CD4-positive, alpha-beta T cell (primary cell): ENCODE measurements around the gene RPGRIP1L. TPM values are rescaled to one million over a fixed set of nuclear protein-coding genes. Genes with fewer than 3 reads are reported as not detected.

Source experiments
- ATAC-seq: fragments of 200-7000 bp; cut with Tn5 transposase; one replicate; pipeline ENCODE4 v1.10.0; 2022; ENCODE audit warnings: mild to moderate bottlenecking; ENCODE audit not compliant: poor library complexity
- CTCF ChIA-PET: fragments of 350-600 bp; sonication (Branson Sonifier 250); formaldehyde crosslinking; loops from one replicate; lab custom pipeline; 2021; ENCODE audit warnings: antibody characterized with exemption, inconsistent platforms; lab: Charles Lee
- POLR2A ChIA-PET: fragments of 350-600 bp; sonication (Branson Sonifier 250); formaldehyde crosslinking; loops from one replicate; lab custom pipeline; 2021; ENCODE audit warnings: antibody characterized with exemption, inconsistent platforms; lab: Charles Lee
- DNase-seq, 14 experiments: peaks; one replicate each; pipeline ENCODE4 v3.0.0-alpha.2; 2013 to 2020; ENCODE audit warnings: mixed read lengths in 2 of 14
- H3K27ac ChIP-seq, 2 donors: one replicate each; pipeline versions ENCODE4 v1.5.1 to v1.7.0; 2013; ENCODE audit warnings: low read length in 2 of 2, low read depth in 1 of 2, mild to moderate bottlenecking in 1 of 2
- H3K27me3 ChIP-seq, 2 experiments: 1 replicate in 1 of 2; 2 replicates in 1 of 2; pipeline versions ENCODE4 v1.6.1 to v1.7.0; 2013; ENCODE audit warnings: low read length in 2 of 2, control low read depth in 1 of 2, mild to moderate bottlenecking in 1 of 2, moderate library complexity in 1 of 2; ENCODE audit not compliant: insufficient read depth in 2 of 2, control insufficient read depth in 1 of 2
- H3K36me3 ChIP-seq: one replicate; pipeline ENCODE4 v1.6.1; 2013; ENCODE audit warnings: low read length, control low read depth; ENCODE audit not compliant: insufficient read depth
- H3K4me1 ChIP-seq: one replicate; pipeline ENCODE4 v1.6.1; 2013; ENCODE audit warnings: low read length, control low read depth; ENCODE audit not compliant: insufficient read depth
- H3K4me3 ChIP-seq: one replicate; pipeline ENCODE4 v1.5.1; 2013; ENCODE audit warnings: mild to moderate bottlenecking, low read length, moderate library complexity
- H3K9me3 ChIP-seq, 2 experiments: 1 replicate in 1 of 2; 2 replicates in 1 of 2; pipeline versions ENCODE4 v1.6.1 to v1.7.0; 2013; ENCODE audit warnings: low read length in 2 of 2, mild to moderate bottlenecking in 2 of 2, control low read depth in 1 of 2, moderate library complexity in 1 of 2; ENCODE audit not compliant: control insufficient read depth in 1 of 2, insufficient read depth in 1 of 2
- H3K27ac Mint-ChIP-seq: one replicate; pipeline ENCODE4 v1.8.0; 2020; ENCODE audit warnings: mixed read lengths
- H3K27me3 Mint-ChIP-seq: one replicate; pipeline ENCODE4 v1.8.0; 2021; ENCODE audit warnings: mixed read lengths
- H3K36me3 Mint-ChIP-seq: one replicate; pipeline ENCODE4 v1.8.0; 2021; ENCODE audit warnings: low read depth, mixed read lengths
- H3K4me1 Mint-ChIP-seq: one replicate; pipeline ENCODE4 v1.8.0; 2021; ENCODE audit warnings: low read depth, mixed read lengths
- H3K4me3 Mint-ChIP-seq: one replicate; pipeline ENCODE4 v1.8.0; 2020; ENCODE audit warnings: mild to moderate bottlenecking, mixed read lengths
- H3K9me3 Mint-ChIP-seq: one replicate; pipeline ENCODE4 v1.8.0; 2020; ENCODE audit warnings: mixed read lengths
- intact Hi-C, 2 experiments: fragments of 100-400 bp; cut with DNase I in 1 of 2; cut with micrococcal nuclease in 1 of 2; formaldehyde crosslinking; loops; one replicate each; pipeline versions ENCODE4 v1.15.1 to v1.9.0; 2023 to 2025; cut with DNase I, micrococcal nuclease
- total RNA-seq, 174 experiments: library from RNA in 2 of 174; stranded (reverse) in 2 of 174; gene quantifications; one replicate each; pipeline ENCODE4 v1.2.3 and lab custom pipeline; 2021 to 2026
- TF ChIP-seq, protein P1 (sequence below): fragments of 200-600 bp; IDR thresholded peaks from one replicate; pipeline ENCODE4 v1.8.0; 2022; ENCODE audit warnings: antibody characterized with exemption, mild to moderate bottlenecking

RPGRIP1L gene
- total RNA-seq, 2 experiments from 2014 or later = 2.4 to 2.5 TPM

DNA sequence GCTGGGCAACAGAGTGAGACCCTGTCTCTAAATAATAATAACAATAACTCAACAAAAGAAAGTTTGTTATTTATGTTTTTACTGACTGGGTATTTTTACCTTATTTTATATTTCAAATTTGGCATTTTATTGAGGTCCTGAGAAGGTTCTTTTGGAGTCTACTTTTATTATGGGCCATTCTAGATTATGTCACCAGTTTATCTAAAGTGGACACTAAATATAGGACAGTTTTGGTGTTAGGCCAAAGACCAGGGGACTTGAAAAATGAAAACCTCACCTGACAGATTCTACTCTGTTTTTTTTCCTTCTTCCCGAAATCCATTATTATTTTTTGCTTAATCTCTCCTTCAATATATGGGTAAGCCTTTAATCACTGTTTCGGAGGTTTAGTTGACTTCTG, 8.4 kb upstream of the RPGRIP1L start:
- no peaks in the 10 kb centered on the region for H3K27me3 Mint-ChIP-seq
- H3K9me3 ChIP-seq = no peaks in the 10 kb centered on the region
- peaks cover 27% of the 10 kb centered on the region for H3K36me3 Mint-ChIP-seq
- ChIA-PET POLR2A (no interaction called here), CTCF (no interaction called here)
- H3K9me3 Mint-ChIP-seq = no peaks in the 10 kb centered on the region
- intact Hi-C loops = no loop called here
- no peaks in the 10 kb centered on the region for H3K36me3 ChIP-seq
- no peak for ATAC-seq
- DNase-seq = no peak
- no peaks in the 10 kb centered on the region for H3K27me3 ChIP-seq
- TF ChIP-seq, protein P1, sequence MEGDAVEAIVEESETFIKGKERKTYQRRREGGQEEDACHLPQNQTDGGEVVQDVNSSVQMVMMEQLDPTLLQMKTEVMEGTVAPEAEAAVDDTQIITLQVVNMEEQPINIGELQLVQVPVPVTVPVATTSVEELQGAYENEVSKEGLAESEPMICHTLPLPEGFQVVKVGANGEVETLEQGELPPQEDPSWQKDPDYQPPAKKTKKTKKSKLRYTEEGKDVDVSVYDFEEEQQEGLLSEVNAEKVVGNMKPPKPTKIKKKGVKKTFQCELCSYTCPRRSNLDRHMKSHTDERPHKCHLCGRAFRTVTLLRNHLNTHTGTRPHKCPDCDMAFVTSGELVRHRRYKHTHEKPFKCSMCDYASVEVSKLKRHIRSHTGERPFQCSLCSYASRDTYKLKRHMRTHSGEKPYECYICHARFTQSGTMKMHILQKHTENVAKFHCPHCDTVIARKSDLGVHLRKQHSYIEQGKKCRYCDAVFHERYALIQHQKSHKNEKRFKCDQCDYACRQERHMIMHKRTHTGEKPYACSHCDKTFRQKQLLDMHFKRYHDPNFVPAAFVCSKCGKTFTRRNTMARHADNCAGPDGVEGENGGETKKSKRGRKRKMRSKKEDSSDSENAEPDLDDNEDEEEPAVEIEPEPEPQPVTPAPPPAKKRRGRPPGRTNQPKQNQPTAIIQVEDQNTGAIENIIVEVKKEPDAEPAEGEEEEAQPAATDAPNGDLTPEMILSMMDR = no peak
- peaks cover 57% of the 10 kb centered on the region for H3K4me1 Mint-ChIP-seq
- no peak overlapping the region for H3K27ac ChIP-seq
- no peak overlapping the region for H3K4me3 ChIP-seq
- H3K4me1 ChIP-seq = no peaks in the 10 kb centered on the region
- H3K27ac Mint-ChIP-seq = no peak overlapping the region
- H3K4me3 Mint-ChIP-seq = no peak overlapping the region

DNA sequence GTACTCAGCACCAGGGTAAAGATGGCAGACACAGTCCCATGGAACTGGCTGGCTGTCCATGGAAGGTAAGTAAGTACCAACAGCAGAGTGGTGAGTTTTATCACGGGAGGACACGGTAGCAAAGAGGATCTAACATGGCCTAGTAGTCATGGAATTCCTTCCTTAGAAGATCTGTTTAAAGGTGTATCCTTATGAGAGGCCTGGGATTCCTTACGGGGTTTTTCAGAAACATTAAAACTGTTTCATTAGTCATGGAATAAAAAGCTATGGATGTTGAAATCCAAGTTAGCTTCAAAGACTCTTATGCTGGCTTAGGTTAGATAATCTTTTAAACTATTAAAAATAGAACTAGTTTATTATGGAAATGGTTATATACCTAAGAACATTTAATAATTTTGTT, 7.7 kb upstream of the RPGRIP1L start:
- Histone ChIP-seq H3K36me3 (no peaks in the 10 kb centered on the region), H3K27me3 (no peaks in the 10 kb centered on the region), H3K9me3 (no peaks in the 10 kb centered on the region), H3K27ac (no peak overlapping the region), H3K4me3 (no peak overlapping the region), H3K4me1 (no peaks in the 10 kb centered on the region)
- H3K27me3 Mint-ChIP-seq = no peaks in the 10 kb centered on the region
- ChIA-PET CTCF (no interaction called here), POLR2A (no interaction called here)
- peaks cover 60% of the 10 kb centered on the region for H3K4me1 Mint-ChIP-seq
- H3K9me3 Mint-ChIP-seq = no peaks in the 10 kb centered on the region
- no peak for DNase-seq
- ATAC-seq = no peak
- H3K27ac Mint-ChIP-seq = no peak overlapping the region
- TF ChIP-seq, protein P1 = no peak
- H3K4me3 Mint-ChIP-seq = no peak overlapping the region
- intact Hi-C loops = no loop called here
- peaks cover 27% of the 10 kb centered on the region for H3K36me3 Mint-ChIP-seq

DNA sequence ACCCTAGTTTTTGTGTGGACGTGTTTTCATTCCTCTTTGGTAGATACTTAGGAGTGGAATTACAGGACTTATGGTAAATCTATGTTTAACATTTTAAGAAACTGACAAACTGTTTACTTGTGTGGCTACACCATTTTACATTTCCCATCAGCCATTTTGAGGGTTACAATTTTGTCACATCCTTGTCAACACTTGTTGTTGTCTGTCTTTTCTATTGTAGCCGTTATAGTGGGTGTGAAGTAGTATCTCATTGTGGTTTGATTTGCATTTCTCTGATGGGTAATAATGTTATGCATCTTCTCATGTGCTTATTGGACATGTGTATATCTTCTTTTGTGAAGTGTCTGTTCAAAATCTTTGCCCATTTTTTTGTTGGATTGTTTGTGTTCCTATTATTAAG, 4.8 kb upstream of the RPGRIP1L start:
- H3K36me3 ChIP-seq = no peaks in the 10 kb centered on the region
- peaks cover 11% of the 10 kb centered on the region for H3K4me1 ChIP-seq
- Mint-ChIP-seq H3K27me3 (no peaks in the 10 kb centered on the region), H3K9me3 (no peaks in the 10 kb centered on the region), H3K4me1 (peaks cover 62% of the 10 kb centered on the region), H3K4me3 (no peak overlapping the region), H3K27ac (no peak overlapping the region), H3K36me3 (peaks cover 34% of the 10 kb centered on the region)
- intact Hi-C loops = loop anchor here in 1 of 2 experiments (10.0 kb wide), 2 partner anchors 194 to 254 kb away; no protein-coding TSS in a partner anchor
- no peaks in the 10 kb centered on the region for H3K9me3 ChIP-seq
- no peak overlapping the region for H3K4me3 ChIP-seq
- no peak overlapping the region for H3K27ac ChIP-seq
- ChIA-PET CTCF (no interaction called here), POLR2A (no interaction called here)
- H3K27me3 ChIP-seq = no peaks in the 10 kb centered on the region
- TF ChIP-seq, protein P1 = no peak
- DNase-seq (no peak), ATAC-seq (no peak)
